SK-N-SH treated with all-trans-retinoic acid at 6 μM for 48 hours (cell line): ENCODE data around the gene C1QC.

Experiments used
- ATAC-seq: fragments of 200-7000 bp; cut with Tn5 transposase; 3 replicates; pipeline ENCODE4 v1.9.1; 2020; ENCODE audit warnings: mild to moderate bottlenecking, moderate library complexity
- ARNTL ChIP-seq: fragments of 450-650 bp; formaldehyde crosslinking; IDR thresholded peaks from 2 replicates; pipeline ENCODE4 v1.5.0; 2020; ENCODE audit warnings: low read depth, mild to moderate bottlenecking, moderate library complexity, borderline replicate concordance
- BACH2 ChIP-seq: fragments of 250-450 bp; sonication (Bioruptor Pico); IDR thresholded peaks from 2 replicates; pipeline ENCODE4 v1.9.0; 2021; ENCODE audit warnings: mild to moderate bottlenecking, borderline replicate concordance
- CREB5 ChIP-seq: fragments of 250-450 bp; sonication (Bioruptor Pico); IDR thresholded peaks from 2 replicates; pipeline ENCODE4 v1.5.1; 2020; ENCODE audit warnings: low read depth, mild to moderate bottlenecking, moderate library complexity
- CSDC2 ChIP-seq: fragments of 250-450 bp; sonication (Bioruptor Pico); IDR thresholded peaks from 2 replicates; pipeline ENCODE4 v1.5.0; 2020; ENCODE audit warnings: mild to moderate bottlenecking, moderate library complexity
- CSRNP3 ChIP-seq: fragments of 250-450 bp; sonication (Bioruptor Pico); IDR thresholded peaks from 2 replicates; pipeline ENCODE4 v1.5.1; 2021; ENCODE audit warnings: mild to moderate bottlenecking, moderate library complexity
- ESRRG ChIP-seq: fragments of 250-450 bp; sonication (Bioruptor Pico); IDR thresholded peaks from 2 replicates; pipeline ENCODE4 v1.6.1; 2021; ENCODE audit warnings: mild to moderate bottlenecking
- GLIS3 ChIP-seq: fragments of 250-450 bp; sonication (Bioruptor Pico); IDR thresholded peaks from 2 replicates; pipeline ENCODE4 v1.5.0; 2020; ENCODE audit warnings: mild to moderate bottlenecking, moderate library complexity
- PATZ1 ChIP-seq: fragments of 250-450 bp; sonication (Bioruptor Pico); IDR thresholded peaks from 2 replicates; pipeline ENCODE4 v1.8.0; 2020; ENCODE audit warnings: mild to moderate bottlenecking, moderate library complexity, borderline replicate concordance
- PPARA ChIP-seq: fragments of 250-450 bp; sonication (Bioruptor Pico); IDR thresholded peaks from 2 replicates; pipeline ENCODE4 v1.5.0; 2020; ENCODE audit warnings: mild to moderate bottlenecking, borderline replicate concordance
- RARB ChIP-seq: fragments of 250-450 bp; sonication (Bioruptor Pico); IDR thresholded peaks from 2 replicates; pipeline ENCODE4 v1.8.0; 2021; ENCODE audit warnings: mild to moderate bottlenecking, moderate library complexity
- TCF4 ChIP-seq: fragments of 250-450 bp; sonication (Bioruptor Pico); IDR thresholded peaks from 2 replicates; pipeline ENCODE4 v1.8.0; 2021; ENCODE audit warnings: mild to moderate bottlenecking, moderate library complexity, borderline replicate concordance
- TOX ChIP-seq: fragments of 250-450 bp; sonication (Bioruptor Pico); IDR thresholded peaks from 2 replicates; pipeline ENCODE4 v1.8.0; 2021; ENCODE audit warnings: mild to moderate bottlenecking, moderate library complexity, borderline replicate concordance
- TSHZ2 ChIP-seq: fragments of 250-450 bp; sonication (Bioruptor Pico); IDR thresholded peaks from 2 replicates; pipeline ENCODE4 v1.5.0; 2020; ENCODE audit warnings: mild to moderate bottlenecking, moderate library complexity
- ZFP3 ChIP-seq: fragments of 250-450 bp; sonication (Bioruptor Pico); IDR thresholded peaks from 2 replicates; pipeline ENCODE4 v1.5.0; 2020; ENCODE audit warnings: mild to moderate bottlenecking, moderate library complexity
- ZNF565 ChIP-seq: fragments of 450-650 bp; formaldehyde crosslinking; conservative IDR thresholded peaks from 2 replicates; pipeline ENCODE4 v1.5.0; 2020; ENCODE audit warnings: low read depth, mild to moderate bottlenecking, moderate library complexity
- ZNF70 ChIP-seq: fragments of 450-650 bp; formaldehyde crosslinking; IDR thresholded peaks from 2 replicates; pipeline ENCODE4 v1.5.0; 2020; ENCODE audit warnings: mild to moderate bottlenecking, moderate library complexity
- ZNF8 ChIP-seq: fragments of 450-650 bp; formaldehyde crosslinking; IDR thresholded peaks from 2 replicates; pipeline ENCODE4 v1.5.0; 2020; ENCODE audit warnings: mild to moderate bottlenecking, moderate library complexity

The C1QC gene

GRCh38 chr1:22613572-22613918, 29.9 kb upstream of the C1QC start (continued):
- no peak for TF ChIP-seq PATZ1 (CRISPR knock-in tag)
- no peak for TF ChIP-seq ZNF565 (CRISPR knock-in tag)
- TF ChIP-seq CREB5 (CRISPR knock-in tag) = no peak

GRCh38 chr1:22613951-22614350, 29.5 kb upstream of the C1QC start:
- no peak for TF ChIP-seq ZNF70 (CRISPR knock-in tag)
- no peak for TF ChIP-seq CSRNP3 (CRISPR knock-in tag)
- no peak for TF ChIP-seq TOX (CRISPR knock-in tag)
- TF ChIP-seq GLIS3 (CRISPR knock-in tag) = no peak
- no peak for TF ChIP-seq ZNF8 (CRISPR knock-in tag)
- no peak for TF ChIP-seq ARNTL (CRISPR knock-in tag)
- TF ChIP-seq PPARA (CRISPR knock-in tag) = no peak
- TF ChIP-seq RARB (CRISPR knock-in tag) = no peak
- no peak for TF ChIP-seq ZFP3 (CRISPR knock-in tag)
- no peak for TF ChIP-seq TCF4 (CRISPR knock-in tag)
- TF ChIP-seq CREB5 (CRISPR knock-in tag) = no peak
- TF ChIP-seq ZNF565 (CRISPR knock-in tag) = no peak
- no peak for TF ChIP-seq TSHZ2 (CRISPR knock-in tag)
- no peak for TF ChIP-seq ESRRG (CRISPR knock-in tag)
- TF ChIP-seq BACH2 (CRISPR knock-in tag) = no peak
- TF ChIP-seq, all 23 proteins: peak for 0
- ATAC-seq = no peak

GRCh38 chr1:22615886-22616285, 27.5 kb upstream of the C1QC start:
- ATAC-seq = no peak
- TF ChIP-seq TSHZ2 (CRISPR knock-in tag) (no peak), PPARA (CRISPR knock-in tag) (no peak), CREB5 (CRISPR knock-in tag) (no peak), CSDC2 (CRISPR knock-in tag) (no peak)
- TF ChIP-seq, all 23 proteins: peak for 0
